Epidermal melanocyte (primary cell): Measurements from ENCODE around the gene FAM199X.

Experiments
- DNase-seq: peaks from one replicate; pipeline ENCODE4 v3.0.0; 2011; ENCODE audit warnings: low spot score; ENCODE audit not compliant: insufficient read length

Gene FAM199X

GRCh38 chrX:104165894-104166734 lies at the start of gene FAM199X:
TSS of gene FAM199X (plus strand) at chrX:104166453. CDS start at chrX:104166786, 333 bp downstream.
- DNase-seq, result peak; percentile 56

GRCh38 chrX:104117759-104118158 lies 48.5 kb upstream of the FAM199X start:
- DNase-seq, result no peak

GRCh38 chrX:104118765-104119164 lies 47.5 kb upstream of the FAM199X start:
- DNase-seq, result no peak

DNA sequence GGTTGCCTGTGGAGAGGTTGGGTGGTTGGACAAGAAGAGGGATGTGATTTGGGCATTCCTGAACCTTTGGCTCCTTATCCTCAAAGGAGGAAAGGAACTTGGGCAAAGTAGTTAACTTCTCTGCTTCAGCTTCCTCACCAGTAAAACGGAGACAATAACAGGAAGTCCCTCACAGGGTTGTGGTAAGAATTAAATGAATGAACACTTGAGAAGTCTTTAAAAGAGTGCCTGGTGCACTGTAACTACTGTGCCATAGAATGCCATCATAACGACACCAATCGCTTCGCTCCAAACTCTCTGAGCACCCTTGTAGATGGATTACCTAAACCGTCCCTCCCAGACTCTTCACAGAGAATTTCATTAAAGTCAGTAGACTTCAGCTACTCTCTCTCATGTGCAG lies 43.4 kb upstream of the FAM199X start:
- no peak for DNase-seq

DNA sequence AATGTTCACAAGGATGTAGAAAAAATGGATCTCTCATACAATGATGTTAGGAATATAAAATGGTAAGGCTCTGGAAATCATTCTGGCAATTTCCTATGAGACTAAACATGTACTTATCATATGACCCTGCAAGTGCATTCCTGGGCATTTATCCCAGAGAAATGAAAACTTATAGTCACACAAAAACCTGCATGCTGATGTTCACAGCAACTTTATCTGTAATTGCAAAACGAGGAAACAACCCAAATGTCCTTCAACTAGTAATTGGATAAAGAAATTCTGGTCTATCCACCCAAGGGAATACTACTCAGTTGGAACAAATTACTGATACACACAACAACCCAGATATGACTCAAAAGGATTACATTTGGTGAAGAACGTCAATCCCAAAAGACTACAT lies 39.4 kb upstream of the FAM199X start:
- DNase-seq, result no peak

GRCh38 chrX:104130808-104131207 lies 35.4 kb upstream of the FAM199X start:
- DNase-seq, result no peak

DNA sequence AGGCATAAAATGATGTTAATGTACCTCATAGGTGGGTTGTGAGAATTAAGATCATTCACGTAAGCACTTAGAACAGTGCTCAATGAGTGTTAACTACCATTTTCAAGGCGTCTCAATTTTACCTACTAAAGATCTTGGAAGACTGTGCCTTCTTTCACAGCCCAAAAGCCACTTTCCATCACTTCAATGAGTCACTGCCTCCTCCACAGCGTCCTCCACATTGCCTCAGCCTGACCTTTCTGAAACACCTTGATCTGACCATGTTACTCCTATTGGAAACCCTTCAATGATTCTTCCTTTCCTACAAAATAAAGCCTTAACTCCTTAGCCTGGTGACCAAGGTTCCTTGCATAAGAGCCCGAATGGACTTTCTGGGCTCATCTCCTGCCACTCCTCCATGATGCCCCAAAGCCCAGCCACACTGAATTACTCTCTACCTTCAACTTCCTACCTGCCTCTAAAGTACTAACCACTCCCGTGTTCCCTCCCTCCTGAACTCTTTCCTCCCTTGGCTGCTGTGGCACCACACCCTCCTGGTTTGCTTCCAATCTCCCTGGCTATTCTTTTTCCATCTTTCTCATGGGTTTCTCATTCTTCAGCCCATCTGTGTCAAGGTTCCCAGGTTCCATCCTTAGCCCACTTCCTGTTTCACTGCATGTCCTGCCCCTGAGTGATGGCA lies 31.5 kb upstream of the FAM199X start:
- DNase-seq, result no peak

- DNase-seq, result no peak
Measured at GRCh38 chrX:104135677-104136076, 30.6 kb upstream of the FAM199X start.

DNA sequence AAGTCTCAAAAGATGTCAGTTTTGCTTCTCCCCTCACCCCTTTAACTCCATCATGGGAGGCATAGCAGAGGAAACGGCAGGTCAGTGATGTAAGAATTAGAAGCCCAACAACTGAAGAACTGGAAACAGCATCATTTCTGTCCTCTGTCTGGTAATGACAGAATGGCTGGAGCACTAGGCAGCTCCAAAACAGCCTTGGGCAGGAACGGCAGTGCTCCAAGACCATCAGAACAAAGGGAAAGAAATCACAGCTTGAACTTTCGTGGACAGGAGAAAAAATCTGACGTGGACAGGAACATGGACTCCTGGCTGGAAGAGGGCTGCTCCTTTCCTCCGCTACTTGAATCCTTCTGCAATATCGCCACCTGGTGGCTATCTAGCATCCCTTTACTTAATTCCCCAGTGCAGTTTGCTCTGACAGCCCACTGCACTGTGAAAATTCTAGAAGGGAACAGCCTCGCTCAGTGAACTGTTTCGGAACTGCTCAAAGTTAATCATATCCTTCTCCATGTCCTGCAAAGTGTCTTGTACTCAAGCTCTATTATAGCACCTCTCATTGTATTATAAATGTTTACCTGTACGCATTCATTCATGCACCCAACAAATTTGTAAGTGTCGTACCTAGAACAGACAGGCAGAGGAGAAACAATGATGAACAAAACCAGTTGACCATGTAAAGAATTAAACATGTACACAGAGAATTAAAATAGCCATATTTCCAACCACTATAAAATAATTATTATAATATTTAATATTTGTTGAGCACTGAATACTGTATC lies 29.8 kb upstream of the FAM199X start:
- peak; percentile 56 for DNase-seq

- no peak for DNase-seq
Measured at GRCh38 chrX:104137496-104137895, 28.8 kb upstream of the FAM199X start.

DNA sequence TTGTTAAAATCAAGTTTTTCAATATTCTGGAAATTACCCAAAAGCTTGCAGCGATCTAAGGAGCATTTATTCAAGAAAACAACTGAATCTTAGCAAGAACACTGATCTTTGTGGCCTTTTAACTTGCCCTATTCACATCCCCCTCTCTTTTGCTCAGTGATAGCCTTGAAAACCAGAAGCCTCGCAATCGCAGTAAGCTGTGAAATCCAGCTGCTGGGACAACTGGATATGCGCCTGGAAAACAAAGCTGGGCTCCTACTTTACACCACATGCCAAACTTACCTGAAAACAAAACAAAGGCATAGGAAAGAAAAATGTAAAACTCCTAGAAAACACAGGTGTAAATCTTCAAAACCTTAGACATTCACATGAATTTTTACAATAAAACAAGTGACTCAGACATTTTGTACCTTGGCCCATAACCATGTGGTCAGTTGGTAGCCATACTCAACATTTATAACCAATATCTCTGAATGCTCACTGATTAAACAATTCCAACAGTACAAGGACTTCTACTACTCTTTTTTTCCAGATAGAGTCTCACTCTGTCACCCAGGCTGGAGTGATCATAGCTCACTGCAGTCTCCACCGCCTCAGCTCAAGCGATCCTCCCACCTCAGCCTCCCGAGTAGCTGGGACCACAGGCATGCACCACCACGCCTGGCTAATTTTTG lies 25.0 kb upstream of the FAM199X start:
- no peak for DNase-seq

DNA sequence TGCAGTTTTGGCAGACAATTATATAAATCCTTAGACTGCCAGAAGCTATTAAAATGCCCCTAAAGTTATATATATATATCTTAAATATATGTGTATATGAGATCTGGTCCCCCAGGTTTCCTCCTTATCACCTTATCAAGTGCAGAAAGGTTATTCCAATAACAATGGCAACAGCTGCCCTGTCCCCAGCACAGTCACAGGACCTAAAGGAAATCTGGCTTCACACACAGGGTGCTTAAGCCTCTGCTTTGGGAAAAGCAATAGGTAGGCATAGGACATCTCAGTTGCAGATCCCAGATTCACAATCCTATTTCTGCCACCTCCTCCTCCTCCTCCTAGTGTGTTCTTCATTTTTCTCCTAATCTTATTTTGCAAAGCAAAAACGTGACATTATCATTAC lies 15.2 kb upstream of the FAM199X start:
- DNase-seq, result no peak

GRCh38 chrX:104156630-104157529 lies 9.4 kb upstream of the FAM199X start, which contains the start of gene SLC25A53:
TSS of gene SLC25A53 (minus strand) at chrX:104157009. CDS start at chrX:104105257, 51,752 bp downstream.
- peak; percentile 22 for DNase-seq

DNA sequence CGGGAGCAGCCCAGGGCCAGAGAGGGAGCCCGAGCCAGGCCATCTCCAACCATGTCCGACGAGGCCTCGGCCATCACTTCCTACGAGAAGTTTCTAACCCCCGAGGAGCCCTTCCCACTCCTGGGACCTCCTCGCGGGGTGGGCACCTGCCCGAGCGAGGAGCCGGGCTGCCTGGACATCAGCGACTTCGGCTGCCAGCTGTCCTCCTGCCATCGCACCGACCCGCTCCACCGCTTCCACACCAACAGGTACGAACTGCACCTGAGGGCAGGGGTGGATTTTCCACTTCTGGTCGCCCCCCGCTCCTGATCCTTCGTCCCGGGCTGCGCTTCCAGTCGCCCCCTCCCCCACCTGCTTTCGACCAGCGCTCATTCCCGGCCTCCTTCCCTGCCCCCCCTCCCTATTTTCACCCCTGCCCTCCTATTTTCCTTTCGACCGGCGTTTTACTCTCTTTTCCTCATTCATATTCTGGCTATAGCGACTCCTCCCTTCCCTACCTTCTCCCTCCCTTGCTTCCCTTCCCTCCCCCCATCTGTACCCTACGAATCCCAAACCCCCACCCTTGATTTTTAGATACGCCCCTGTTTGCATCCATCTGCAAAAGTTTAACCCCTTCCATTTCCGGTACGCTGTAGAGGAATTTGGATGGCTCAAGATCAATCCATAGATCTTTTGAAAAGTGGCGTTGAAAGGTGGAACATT lies 633 bp downstream of the FAM199X start:
- no peak for DNase-seq

- DNase-seq, result no peak
Measured at GRCh38 chrX:104168127-104168526, 1.9 kb downstream of the FAM199X start.

- DNase-seq, result no peak
Measured at GRCh38 chrX:104172121-104172520, 5.9 kb downstream of the FAM199X start.

DNA sequence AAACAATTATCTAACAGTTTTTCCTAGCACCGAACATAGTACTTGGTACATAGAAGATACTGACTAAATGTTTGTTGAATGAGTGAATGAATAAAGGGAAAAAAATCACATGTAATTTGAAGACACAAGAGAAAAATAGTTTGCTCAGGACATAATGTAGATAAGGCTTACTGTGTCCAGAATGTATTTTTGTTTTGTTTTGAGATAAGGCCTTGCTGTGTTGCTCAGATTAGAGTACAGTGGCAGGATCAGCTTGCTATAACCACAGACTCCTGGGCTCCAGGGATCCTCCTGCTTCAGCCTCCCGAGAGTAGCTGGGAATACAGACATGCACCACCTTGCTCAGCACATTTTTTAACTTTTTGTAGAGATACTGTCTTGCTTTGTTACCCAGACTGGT lies 6.5 kb downstream of the FAM199X start:
- DNase-seq, result no peak

DNA sequence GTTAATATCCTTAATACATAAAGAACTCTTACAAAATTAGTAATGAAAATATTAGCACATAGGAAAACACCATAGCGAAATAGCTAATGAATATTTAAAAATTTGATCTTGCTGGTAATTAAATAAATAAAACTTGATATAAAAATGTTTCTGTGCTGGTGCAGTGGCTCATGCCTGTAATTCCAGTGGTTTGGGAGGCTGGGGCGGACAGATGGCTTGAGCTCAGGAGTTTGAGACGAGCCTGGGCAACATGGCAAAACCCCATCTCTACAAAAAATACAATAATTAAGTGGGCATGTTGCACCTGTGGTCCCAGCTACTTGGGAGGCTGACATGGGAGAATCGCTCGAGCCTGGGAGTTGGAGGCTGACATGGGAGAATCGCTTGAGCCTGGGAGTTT lies 7.6 kb downstream of the FAM199X start:
- no peak for DNase-seq

DNA sequence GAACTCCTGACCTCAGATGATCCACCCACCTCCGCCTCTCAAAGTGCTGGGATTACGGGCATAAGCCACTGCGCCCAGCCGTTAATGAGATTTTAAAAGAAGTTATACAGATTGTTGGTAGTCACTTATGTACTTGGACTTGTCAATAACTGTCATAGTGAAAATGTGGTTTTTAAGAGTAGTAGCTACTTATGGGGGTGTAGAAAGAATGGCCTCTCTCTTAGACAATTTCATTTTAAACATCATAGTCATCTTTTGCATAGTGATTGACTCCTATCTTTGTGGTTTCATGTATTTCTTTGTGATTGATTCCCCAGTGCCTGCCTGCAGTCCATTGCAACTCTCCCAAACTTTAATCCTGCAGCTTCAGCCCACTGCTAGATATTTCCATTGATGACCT lies 17.4 kb downstream of the FAM199X start:
- DNase-seq, result no peak

- no peak for DNase-seq
Measured at GRCh38 chrX:104187931-104188330, 21.7 kb downstream of the FAM199X start.
